Right atrium auricular region (tissue), 2 donors: Measurements from ENCODE around the gene CNTNAP2. TPM values are rescaled to one million over a fixed set of nuclear protein-coding genes. Genes with fewer than 3 reads are reported as not detected.

ENCODE experiments used
- DNase-seq: peaks from one replicate; pipeline ENCODE4 v3.0.0-alpha.2; 2019; ENCODE audit warnings: low spot score
- H3K27ac ChIP-seq, 2 donors: fragments of 200-600 bp; sonication (generic); 1 replicate in 1 of 2; 2 replicates in 1 of 2; pipeline ENCODE4 v1.5.1; 2016 to 2019
- H3K27me3 ChIP-seq, 2 donors: fragments of 200-600 bp; sonication (generic); one replicate each; pipeline versions ENCODE4 v1.5.1 to v1.6.0; 2017 to 2019
- H3K36me3 ChIP-seq: fragments of 200-600 bp; sonication (generic); one replicate; pipeline ENCODE4 v1.5.1; 2016
- H3K4me1 ChIP-seq, 2 donors: fragments of 200-600 bp; sonication (generic); one replicate each; pipeline versions ENCODE4 v1.5.1 to v1.6.0; 2017 to 2019
- H3K4me3 ChIP-seq, 2 donors: fragments of 200-600 bp; sonication (generic); 1 replicate in 1 of 2; 2 replicates in 1 of 2; pipeline ENCODE4 v1.5.1; 2017 to 2019; ENCODE audit warnings: mild to moderate bottlenecking in 1 of 2, moderate library complexity in 1 of 2
- H3K9me3 ChIP-seq, 2 donors: fragments of 200-600 bp; sonication (generic); one replicate each; pipeline ENCODE4 v1.5.1; 2019
- CTCF ChIP-seq, 2 donors: fragments of 200-600 bp; sonication (generic); IDR thresholded peaks; one replicate each; pipeline ENCODE4 v1.5.1; 2019; ENCODE audit warnings: antibody characterized with exemption in 2 of 2
- total RNA-seq, 2 donors: library from RNA; depleted of rRNA; stranded (reverse); fragments of >200 nt; gene quantifications; one replicate each; pipeline ENCODE4 v1.1.0, GENCODE V29; 2016

CNTNAP2 gene
- total RNA-seq, 2 donors from 2014 or later = 1.1 to 1.7 TPM

GRCh38 chr7:148035950-148036349 lies 1919.3 kb downstream of the CNTNAP2 start:
- Histone ChIP-seq H3K36me3 (no peaks in the 10 kb centered on the region), H3K27ac (no peak overlapping the region), H3K4me3 (no peak overlapping the region), H3K9me3 (no peaks in the 10 kb centered on the region), H3K27me3 (no peaks in the 10 kb centered on the region), H3K4me1 (no peaks in the 10 kb centered on the region)
- DNase-seq = no peak
- TF ChIP-seq CTCF (IDR thresholded peaks at IDR 0.05) = no peak

- no peak overlapping the region for H3K4me3 ChIP-seq
- TF ChIP-seq CTCF (IDR thresholded peaks at IDR 0.05) = no peak
- H3K4me1 ChIP-seq = no peaks in the 10 kb centered on the region
- H3K36me3 ChIP-seq = no peaks in the 10 kb centered on the region
- DNase-seq = no peak
- no peaks in the 10 kb centered on the region for H3K27me3 ChIP-seq
- H3K27ac ChIP-seq = no peak overlapping the region
- H3K9me3 ChIP-seq = no peaks in the 10 kb centered on the region
Measured at GRCh38 chr7:148037044-148037443, 1920.4 kb downstream of the CNTNAP2 start.

- Histone ChIP-seq H3K4me1 (no peaks in the 10 kb centered on the region), H3K9me3 (peaks cover 0 to 6% of the 10 kb centered on the region in 2 donors), H3K27me3 (no peaks in the 10 kb centered on the region), H3K4me3 (no peak overlapping the region), H3K27ac (no peak overlapping the region), H3K36me3 (no peaks in the 10 kb centered on the region)
- DNase-seq = no peak
- no peak for TF ChIP-seq CTCF (IDR thresholded peaks at IDR 0.05)
Measured at GRCh38 chr7:148041156-148041555, 1924.6 kb downstream of the CNTNAP2 start.

GRCh38 chr7:148042935-148043631 lies 1926.5 kb downstream of the CNTNAP2 start:
- Histone ChIP-seq H3K27me3 (no peaks in the 10 kb centered on the region), H3K27ac (no peak overlapping the region), H3K4me1 (no peaks in the 10 kb centered on the region), H3K36me3 (no peaks in the 10 kb centered on the region), H3K4me3 (no peak overlapping the region), H3K9me3 (peaks cover 0 to 6% of the 10 kb centered on the region in 2 donors)
- no peak for DNase-seq
- TF ChIP-seq CTCF (IDR thresholded peaks at IDR 0.05) = no peak

GRCh38 chr7:148044173-148044572 lies 1927.6 kb downstream of the CNTNAP2 start:
- H3K4me3 ChIP-seq = no peak overlapping the region
- H3K9me3 ChIP-seq = peaks cover 0 to 6% of the 10 kb centered on the region in 2 donors
- no peak for TF ChIP-seq CTCF (IDR thresholded peaks at IDR 0.05)
- H3K27me3 ChIP-seq = no peaks in the 10 kb centered on the region
- no peak overlapping the region for H3K27ac ChIP-seq
- no peaks in the 10 kb centered on the region for H3K4me1 ChIP-seq
- DNase-seq = no peak
- H3K36me3 ChIP-seq = no peaks in the 10 kb centered on the region

- H3K36me3 ChIP-seq = no peaks in the 10 kb centered on the region
- no peak for TF ChIP-seq CTCF (IDR thresholded peaks at IDR 0.05)
- no peaks in the 10 kb centered on the region for H3K4me1 ChIP-seq
Measured at GRCh38 chr7:148045521-148045920, 1928.9 kb downstream of the CNTNAP2 start.

More at GRCh38 chr7:148045521-148045920, 1928.9 kb downstream of the CNTNAP2 start:
- no peak overlapping the region for H3K4me3 ChIP-seq
- H3K27me3 ChIP-seq = no peaks in the 10 kb centered on the region
- H3K9me3 ChIP-seq = peaks cover 0 to 6% of the 10 kb centered on the region in 2 donors
- DNase-seq = no peak
- H3K27ac ChIP-seq = no peak overlapping the region
